Measurements from ENCODE around the gene DRD4.
"Not testable (repeated sequence)": the region's sequence is repeated elsewhere in the genome, so short reads cannot be mapped to it uniquely, and the experiment has no call there.

DRD4 gene

DNA sequence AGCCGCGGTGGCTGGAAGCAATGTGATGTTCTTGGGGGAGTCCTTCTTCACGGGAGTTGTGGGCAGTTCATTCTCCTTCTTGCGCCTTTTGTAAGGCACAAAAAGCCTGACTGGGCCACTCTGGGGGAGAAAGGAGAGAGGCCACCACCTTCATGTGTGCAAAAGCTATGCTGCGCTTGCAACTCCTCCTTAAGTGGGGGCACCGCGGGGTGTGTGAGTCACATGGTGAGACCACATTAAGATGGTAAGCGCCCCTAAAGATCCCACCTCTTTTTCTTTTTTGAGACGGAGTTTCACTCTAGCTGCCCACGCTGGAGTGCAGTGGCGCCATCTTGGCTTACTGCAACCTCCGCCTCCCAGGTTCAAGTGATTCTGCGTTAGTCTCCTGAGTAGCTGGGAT lies 43.9 kb downstream of the DRD4 start:
- no peak for DNase-seq

DNA sequence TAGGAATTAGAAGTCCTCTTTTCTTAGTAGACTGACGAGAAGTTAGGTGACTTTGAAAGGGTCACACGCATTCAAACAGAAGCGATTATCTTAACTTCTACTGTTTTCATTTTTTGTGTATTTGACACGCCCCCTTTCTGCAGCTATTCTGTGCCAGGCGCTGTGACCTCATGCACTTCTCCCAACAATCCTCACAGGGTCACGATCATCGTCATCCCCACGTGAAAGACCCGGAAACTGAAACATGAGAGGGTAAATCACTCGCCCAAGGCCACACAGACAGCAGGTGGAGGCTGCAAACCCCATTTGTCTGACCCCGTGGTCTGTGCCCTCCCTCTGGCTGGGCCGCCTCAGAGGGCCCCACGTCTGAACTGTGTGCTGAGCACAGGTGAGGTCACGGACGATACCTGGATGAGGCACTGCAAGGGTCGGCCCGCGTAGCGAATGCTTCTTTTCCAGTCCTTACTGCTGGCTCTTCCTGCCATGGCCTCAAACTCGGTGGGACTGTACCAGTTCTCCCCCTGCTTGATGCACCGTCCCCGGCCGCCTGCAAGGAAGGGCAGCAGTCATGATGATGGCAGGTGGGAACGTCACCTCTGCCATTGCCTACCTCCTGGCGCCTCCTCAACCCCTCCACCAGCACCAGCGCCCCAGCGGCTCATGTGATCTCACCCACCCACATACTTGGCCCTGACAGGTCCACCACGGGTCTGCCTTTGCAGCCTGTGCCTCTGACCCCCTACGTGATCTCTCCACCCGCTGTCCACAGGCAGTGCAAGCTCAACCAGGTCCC lies 49.6 kb downstream of the DRD4 start:
- no peak for DNase-seq

DNA sequence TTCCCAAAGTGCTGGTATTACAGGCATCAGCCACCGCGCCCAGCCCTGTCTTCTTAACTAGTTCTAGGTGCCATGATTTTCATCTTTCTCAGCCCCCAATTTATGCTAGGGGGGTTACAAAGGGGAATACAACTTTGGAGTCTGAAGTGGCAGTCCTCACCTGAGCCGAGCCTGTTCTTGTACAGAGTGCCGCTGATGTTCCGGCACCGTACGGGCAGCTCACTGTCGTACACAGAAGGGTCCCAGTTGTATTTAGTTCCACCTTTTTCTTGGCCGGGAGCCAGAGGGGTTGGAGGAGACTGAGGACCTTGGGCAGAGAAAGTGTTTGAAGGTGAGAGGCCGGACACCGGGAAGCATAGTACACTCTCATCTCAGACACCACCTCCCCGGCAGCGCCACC lies 50.7 kb downstream of the DRD4 start:
- no peak for DNase-seq

DNA sequence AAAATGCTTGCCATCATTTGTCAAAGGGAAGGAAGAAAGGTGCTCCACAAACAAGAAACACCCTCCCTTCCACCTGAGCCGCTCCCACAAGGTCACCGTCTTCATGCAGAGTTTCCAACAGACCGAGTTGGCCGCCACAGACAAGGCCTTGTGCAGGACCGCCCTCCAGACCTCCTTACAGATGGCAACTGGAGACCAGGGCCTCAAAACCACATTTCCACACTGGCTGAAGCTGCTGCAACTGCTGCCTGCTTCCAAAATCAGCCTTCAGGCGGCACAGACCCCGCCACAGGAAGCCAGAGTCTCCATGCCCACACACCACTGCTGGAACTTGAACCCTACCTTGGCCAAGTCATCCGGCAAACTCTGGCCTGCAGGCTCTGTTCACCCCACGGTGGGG lies 51.6 kb downstream of the DRD4 start:
- no peak for DNase-seq

DNA sequence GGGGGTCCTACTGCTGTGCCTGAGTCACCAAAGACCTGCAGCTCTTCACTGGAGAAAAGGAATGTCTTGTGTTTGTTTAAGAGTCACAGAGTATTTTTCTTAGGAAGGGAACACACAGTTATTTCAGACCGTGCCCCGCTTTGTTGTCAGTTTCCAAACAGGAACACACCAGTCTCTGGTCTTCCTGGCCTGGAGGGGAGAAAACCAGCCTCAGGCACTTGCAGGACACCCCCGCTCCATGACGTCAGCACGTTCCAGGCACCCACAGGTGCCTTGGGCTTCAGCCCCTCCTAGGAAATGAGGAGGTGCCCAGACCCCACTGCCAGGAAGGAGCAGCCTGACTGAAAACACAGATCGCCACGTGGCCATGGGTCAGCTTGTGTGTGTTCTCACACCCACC lies 52.6 kb downstream of the DRD4 start:
- DNase-seq, result no peak

DNA sequence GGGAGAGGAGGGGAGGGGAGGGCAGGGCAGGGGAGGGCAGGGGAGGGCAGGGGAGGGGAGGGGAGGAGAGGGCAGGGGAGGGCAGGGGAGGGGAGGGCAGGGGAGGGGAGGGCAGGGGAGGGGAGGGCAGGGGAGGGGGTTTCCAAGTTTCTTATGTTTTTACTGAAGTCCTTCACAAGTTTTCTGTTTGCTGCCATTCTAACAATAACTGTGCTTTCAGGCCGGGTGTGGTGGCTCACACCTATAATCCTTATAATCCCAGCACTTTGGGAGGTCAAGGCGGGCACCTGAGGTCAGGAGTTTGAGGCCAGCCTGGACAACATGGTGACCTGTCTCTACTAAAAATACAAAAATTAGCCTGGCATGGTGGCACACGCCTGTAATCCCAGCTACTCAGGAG lies 53.2 kb downstream of the DRD4 start:
- DNase-seq, result not testable (repeated sequence)
